ENCODE measurements around the gene SMOC2. TPM values are rescaled to one million over a fixed set of nuclear protein-coding genes. Genes with fewer than 3 reads are reported as not detected.

SMOC2 gene
- total and polyA plus RNA-seq, 8 donors, result 7.1 to 18.8 (median 9.5) TPM

DNA sequence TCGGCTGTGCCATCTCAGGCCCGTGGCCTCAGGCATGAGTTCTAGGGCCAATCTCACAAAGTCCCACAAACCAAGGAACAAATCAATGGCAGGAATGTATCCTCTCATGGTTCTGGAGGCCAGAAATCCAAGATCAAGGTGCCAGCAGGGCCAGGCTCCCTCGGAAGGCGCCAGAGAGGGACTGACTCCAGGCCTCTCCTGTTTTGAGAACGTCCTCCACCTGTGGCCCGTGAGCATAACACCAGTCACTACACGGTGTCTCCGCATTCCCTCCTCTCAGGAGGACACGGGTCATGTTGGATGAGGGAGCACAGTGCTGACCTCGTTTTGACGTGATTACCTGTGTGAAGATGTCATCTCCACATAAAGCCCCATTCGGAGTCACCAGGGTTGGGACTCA is 45.0 kb upstream of the SMOC2 start:
- DNase-seq (peak in 1 of 4 donors; percentile 32), ATAC-seq (no peak)
- Histone ChIP-seq H3K27me3 (peaks cover 0 to 11% of the 10 kb centered on the region in 2 donors), H3K9me3 (no peaks in the 10 kb centered on the region), H3K4me1 (no peaks in the 10 kb centered on the region), H3K36me3 (no peaks in the 10 kb centered on the region), H3K27ac (no peak overlapping the region), H3K4me3 (no peak overlapping the region)
- no peak for TF ChIP-seq CTCF (IDR thresholded peaks at IDR 0.05)
- intact Hi-C loops (cut with DNase I), result no loop called here

GRCh38 chr6:168396561-168396960 is 44.4 kb upstream of the SMOC2 start:
- H3K27ac ChIP-seq, result no peak overlapping the region
- peak in 1 of 4 donors; percentile 34 for DNase-seq
- H3K27me3 ChIP-seq, result peaks cover 0 to 8% of the 10 kb centered on the region in 2 donors
- H3K9me3 ChIP-seq, result no peaks in the 10 kb centered on the region
- ATAC-seq, result no peak
- H3K36me3 ChIP-seq, result no peaks in the 10 kb centered on the region
- H3K4me1 ChIP-seq, result no peaks in the 10 kb centered on the region
- no peak overlapping the region for H3K4me3 ChIP-seq
- intact Hi-C loops (cut with DNase I), result no loop called here
- no peak for TF ChIP-seq CTCF (IDR thresholded peaks at IDR 0.05)

DNA sequence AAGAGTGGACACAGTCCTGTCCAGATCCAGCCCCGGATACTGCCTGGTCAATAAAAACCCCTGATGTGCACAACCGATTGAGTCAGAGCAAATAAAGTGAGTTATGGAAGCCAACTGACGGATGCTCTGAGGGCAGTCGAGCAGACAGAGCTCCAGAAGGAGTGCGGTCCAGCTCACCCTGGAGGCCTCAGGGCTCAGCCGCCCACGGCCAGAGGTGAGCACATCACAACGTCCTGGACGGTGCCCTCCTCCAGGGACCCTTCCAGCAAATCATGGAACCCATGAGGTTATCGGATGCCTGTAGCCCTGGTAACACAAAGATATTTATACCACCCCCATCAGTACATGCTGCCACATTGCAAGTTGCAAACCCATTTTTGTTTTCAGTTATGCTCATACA is 44.0 kb upstream of the SMOC2 start:
- ATAC-seq, result no peak

DNA sequence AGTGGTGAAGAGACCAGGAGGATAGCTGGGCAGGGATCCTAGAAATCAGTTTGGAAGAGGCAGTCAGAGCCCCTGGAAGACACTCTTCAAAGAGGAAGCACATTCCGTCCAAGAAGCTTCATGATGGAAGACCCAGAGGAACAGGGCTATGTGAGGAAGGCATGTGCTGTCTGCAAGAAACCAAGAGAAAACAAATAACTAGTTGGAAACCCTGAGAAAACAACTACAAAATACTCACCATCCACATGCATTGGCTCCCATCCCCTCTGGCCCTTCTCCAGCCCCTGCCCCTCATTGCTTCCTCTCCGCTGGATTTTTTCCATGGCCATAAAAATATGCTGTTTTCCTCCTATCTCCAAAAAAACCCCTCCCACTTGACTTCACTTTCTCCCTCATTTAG is 40.9 kb upstream of the SMOC2 start:
- Histone ChIP-seq H3K9me3 (no peaks in the 10 kb centered on the region), H3K4me3 (no peak overlapping the region), H3K36me3 (no peaks in the 10 kb centered on the region), H3K27me3 (no peaks in the 10 kb centered on the region), H3K27ac (no peak overlapping the region), H3K4me1 (no peaks in the 10 kb centered on the region)
- no peak for ATAC-seq
- intact Hi-C loops (cut with DNase I), result no loop called here
- no peak for TF ChIP-seq CTCF (IDR thresholded peaks at IDR 0.05)
- DNase-seq, result peak in 1 of 4 donors; percentile 34

More for the DNA sequence above, 44.0 kb upstream of the SMOC2 start:
- H3K9me3 ChIP-seq, result no peaks in the 10 kb centered on the region
- no peak overlapping the region for H3K4me3 ChIP-seq
- peaks cover 0 to 8% of the 10 kb centered on the region in 2 donors for H3K27me3 ChIP-seq
- no peak for DNase-seq
- no peak overlapping the region for H3K27ac ChIP-seq
- no peaks in the 10 kb centered on the region for H3K4me1 ChIP-seq
- intact Hi-C loops (cut with DNase I), result no loop called here
- H3K36me3 ChIP-seq, result no peaks in the 10 kb centered on the region
- TF ChIP-seq CTCF (IDR thresholded peaks at IDR 0.05), result no peak

GRCh38 chr6:168403370-168404005 is 37.5 kb upstream of the SMOC2 start:
- no peak overlapping the region for H3K27ac ChIP-seq
- DNase-seq (peak in 1 of 4 donors; percentile 9), ATAC-seq (no peak)

More at GRCh38 chr6:168403370-168404005, 37.5 kb upstream of the SMOC2 start:
- no peak for TF ChIP-seq CTCF (IDR thresholded peaks at IDR 0.05)
- no peaks in the 10 kb centered on the region for H3K36me3 ChIP-seq
- H3K27me3 ChIP-seq, result no peaks in the 10 kb centered on the region
- H3K9me3 ChIP-seq, result no peaks in the 10 kb centered on the region
- H3K4me1 ChIP-seq, result no peaks in the 10 kb centered on the region
- intact Hi-C loops (cut with DNase I), result no loop called here
- no peak overlapping the region for H3K4me3 ChIP-seq
